SU-DHL-6 (cell line): ENCODE measurements around the gene ELF4.

ENCODE experiments used
- EZH2phosphoT487 ChIP-seq: fragments of 200-600 bp; sonication (generic), shearing (Covaris generic); conservative IDR thresholded peaks from 2 replicates; pipeline ENCODE4 v1.6.1; 2018; ENCODE audit warnings: mild to moderate bottlenecking, antibody characterized with exemption, low read length, moderate library complexity, mixed read lengths
- TF ChIP-seq, protein P1 (sequence below): fragments of 200-600 bp; sonication (generic); IDR thresholded peaks from one replicate; pipeline ENCODE4 v1.5.1; 2017; ENCODE audit warnings: antibody characterized with exemption, mild to moderate bottlenecking, low read length, moderate library complexity; ENCODE audit not compliant: insufficient read depth, poor library complexity, severe bottlenecking

DNA sequence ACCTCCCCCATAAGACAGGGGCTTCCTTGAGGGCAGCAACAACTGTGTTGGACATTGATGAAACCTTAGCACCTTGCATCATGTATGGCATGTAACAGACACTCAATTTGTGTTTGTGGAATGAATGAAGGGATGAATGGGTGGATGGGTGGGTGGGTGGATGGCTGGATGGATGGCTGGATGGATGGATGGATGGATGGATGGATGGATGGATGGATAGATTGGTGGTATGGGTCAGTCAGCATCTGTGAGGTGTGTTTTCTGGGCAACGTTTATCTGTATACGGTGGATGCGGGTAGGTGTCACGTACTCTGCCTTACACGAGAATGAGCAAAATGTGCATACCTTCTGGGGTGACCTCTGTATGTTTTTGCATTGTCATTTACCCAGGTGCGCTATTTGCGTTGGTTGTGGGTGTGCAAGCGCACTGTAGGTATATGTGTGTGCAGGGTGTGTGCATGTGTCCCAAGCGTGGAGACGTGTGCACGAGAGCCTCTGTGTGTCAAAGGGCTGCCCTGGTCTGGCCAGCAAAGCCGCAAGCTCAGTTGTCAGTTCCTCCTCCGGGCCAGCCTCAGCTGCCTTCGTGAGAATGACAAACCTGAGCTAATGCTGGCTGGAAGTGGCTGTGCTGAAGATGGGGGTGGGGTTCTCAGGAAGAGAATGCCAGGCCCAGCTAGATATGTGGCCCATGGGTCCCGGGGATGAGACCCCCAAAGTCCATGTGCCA lies 26.5 kb downstream of the ELF4 start:
- TF ChIP-seq, protein P1, sequence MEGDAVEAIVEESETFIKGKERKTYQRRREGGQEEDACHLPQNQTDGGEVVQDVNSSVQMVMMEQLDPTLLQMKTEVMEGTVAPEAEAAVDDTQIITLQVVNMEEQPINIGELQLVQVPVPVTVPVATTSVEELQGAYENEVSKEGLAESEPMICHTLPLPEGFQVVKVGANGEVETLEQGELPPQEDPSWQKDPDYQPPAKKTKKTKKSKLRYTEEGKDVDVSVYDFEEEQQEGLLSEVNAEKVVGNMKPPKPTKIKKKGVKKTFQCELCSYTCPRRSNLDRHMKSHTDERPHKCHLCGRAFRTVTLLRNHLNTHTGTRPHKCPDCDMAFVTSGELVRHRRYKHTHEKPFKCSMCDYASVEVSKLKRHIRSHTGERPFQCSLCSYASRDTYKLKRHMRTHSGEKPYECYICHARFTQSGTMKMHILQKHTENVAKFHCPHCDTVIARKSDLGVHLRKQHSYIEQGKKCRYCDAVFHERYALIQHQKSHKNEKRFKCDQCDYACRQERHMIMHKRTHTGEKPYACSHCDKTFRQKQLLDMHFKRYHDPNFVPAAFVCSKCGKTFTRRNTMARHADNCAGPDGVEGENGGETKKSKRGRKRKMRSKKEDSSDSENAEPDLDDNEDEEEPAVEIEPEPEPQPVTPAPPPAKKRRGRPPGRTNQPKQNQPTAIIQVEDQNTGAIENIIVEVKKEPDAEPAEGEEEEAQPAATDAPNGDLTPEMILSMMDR, result no peak
- no peak for TF ChIP-seq EZH2phosphoT487
